HG02798 (cell line): Measurements from ENCODE around the gene SERINC3.

Experiments
- ATAC-seq: cut with Tn5 transposase; IDR thresholded peaks from one replicate; pipeline ENCODE4 v1.9.1; 2021; ENCODE audit warnings: mild to moderate bottlenecking; ENCODE audit not compliant: unreplicated experiment, poor library complexity

The SERINC3 gene

DNA sequence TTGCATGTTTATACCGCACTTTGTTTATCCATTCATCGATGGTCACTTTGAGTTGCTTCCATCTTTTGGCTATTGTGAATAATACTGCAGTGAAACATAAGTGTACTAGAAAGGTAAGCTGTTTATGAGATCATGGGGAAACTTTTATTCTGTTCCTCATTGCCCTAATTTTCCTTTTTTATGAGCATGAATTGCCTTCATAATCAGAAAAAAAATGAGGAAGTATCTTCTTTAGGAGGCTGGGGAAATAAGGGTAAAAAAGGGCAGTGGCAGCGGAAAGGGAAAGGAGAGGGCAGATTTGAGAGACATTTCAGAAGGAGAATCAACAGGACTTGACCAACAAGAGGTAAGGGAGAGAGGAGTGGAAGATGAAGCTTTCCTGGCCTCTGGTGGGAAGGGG lies 14.3 kb upstream of the SERINC3 start:
- ATAC-seq = no peak

DNA sequence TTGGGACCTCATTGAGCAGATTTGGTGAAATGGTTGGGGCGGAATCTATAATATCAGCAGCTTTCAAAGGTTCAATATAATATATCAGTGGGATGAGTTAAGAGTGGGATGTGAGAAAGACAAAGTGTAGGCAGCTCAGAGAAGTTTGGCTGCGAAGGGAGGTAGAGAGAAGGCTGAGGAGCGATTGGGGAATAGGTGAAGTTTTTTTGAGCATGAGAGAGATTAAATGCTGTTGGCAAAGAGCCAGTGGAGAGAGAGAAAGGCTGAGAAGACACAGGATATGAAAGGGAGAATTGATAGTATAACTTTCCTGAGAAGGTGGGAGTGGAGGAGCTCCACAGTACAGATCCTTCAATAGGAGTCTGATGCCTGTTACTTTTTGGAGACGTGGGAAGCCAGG lies 12.1 kb upstream of the SERINC3 start:
- no peak for ATAC-seq

DNA sequence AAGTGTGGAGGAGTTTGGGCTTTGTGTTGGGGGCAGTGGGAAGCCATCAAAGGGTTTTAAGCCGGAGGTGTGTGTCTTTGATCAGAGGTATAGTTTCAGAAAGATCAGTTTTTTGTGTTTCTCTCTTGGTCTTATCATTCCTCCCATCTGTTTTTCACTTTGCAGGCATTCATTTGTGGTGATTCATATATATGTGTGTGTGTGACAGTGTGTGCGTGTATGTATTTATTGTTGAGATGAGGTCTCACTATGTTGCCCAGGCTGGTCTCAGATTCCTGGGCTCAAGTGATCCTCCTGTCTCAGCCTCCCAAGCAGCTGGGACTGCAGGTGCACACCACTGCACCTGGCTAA lies 11.1 kb upstream of the SERINC3 start:
- ATAC-seq = no peak

DNA sequence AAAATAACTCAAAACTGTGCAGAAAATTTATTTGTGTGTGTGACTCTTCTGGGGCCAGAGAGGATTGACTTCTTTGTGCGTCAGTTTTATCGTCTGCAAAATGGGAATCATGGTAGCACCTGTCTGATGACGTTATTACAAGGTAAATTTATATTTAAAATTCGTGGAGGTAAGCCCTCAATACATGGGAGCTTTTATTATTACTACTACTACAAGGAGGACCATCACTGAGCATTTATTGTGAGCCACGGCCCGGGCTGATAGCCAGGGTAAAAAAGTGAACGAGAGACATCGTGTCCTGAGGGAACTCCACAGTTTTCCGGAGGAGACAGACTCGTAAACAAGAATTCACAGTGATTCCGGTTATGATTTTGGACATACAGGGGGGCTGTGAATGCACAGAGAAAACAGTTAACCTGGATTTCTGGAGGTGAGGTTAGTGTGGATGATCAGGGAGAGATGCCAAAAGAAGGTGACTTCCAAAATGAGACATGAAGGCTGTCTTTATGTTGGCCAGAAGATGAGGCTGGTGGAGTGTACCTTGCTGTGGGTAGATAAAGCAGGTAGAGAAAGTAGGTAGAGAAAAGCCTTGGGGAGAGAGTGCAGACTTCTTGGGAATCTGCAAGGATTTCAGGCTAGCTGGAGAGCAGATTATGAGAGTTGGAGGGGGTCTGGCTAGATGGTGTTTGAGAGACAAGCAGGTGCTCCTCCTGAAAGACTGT lies 10.6 kb upstream of the SERINC3 start:
- ATAC-seq = no peak

DNA sequence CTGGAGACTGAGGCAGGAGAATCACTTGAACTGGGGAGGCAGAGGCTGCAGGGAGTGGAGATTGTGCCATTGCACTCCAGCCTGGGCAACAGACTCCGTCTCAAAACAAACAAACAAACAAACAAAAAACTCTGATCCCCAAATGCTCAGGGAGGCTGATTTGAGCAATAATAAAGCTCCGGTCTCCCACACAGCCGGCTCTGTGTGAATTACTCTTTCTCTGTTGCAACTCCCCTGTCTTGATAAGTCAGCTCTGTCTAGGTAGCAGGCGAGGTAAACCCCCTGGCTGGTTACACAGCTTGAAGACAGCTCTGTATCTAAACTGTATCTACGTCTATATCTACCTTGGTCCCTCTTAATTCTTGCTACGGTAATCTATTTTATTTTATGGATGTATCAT lies 6.4 kb upstream of the SERINC3 start:
- no peak for ATAC-seq

DNA sequence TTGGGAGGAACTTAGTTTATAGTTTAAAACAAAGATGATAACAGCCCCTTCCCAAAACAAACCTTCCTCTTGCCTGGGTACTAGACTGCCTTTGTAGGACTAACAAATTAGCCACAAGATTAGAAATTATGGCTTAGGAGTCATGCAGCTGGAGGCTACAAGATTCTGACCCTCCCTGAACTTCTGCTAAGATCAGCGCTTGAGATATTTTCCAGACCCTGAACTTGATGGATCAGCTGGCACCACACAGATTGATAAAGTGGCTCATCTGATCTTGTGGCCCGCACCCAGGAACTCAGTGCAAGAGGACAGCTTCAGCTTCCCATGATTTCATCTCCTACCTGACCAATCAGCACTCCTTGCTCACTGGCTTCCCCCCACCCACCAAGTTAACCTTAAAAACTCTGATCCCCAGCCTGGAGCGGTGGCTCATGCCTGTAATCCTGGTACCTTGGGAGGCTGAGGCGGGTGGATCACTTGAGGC lies 5.9 kb upstream of the SERINC3 start:
- no peak for ATAC-seq

DNA sequence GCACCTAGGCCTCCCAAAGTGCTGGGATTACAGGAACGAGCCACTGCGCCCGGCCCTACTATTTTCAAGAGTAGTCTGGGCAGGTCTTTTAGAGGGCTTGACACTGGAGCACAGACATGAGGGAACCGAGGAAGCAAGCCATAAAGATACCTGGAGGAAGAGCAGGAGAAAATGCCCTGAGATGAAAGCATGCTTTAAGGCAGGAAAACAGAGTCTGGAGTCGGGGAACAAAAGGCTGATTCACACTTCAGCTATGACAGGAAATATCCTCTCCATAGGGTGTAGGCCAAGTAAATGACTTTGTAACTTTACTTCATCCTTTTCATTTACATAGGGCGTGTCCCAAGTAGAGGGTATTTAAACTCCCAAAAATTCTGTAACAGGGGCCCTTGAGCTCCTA lies 4.3 kb upstream of the SERINC3 start:
- no peak for ATAC-seq

DNA sequence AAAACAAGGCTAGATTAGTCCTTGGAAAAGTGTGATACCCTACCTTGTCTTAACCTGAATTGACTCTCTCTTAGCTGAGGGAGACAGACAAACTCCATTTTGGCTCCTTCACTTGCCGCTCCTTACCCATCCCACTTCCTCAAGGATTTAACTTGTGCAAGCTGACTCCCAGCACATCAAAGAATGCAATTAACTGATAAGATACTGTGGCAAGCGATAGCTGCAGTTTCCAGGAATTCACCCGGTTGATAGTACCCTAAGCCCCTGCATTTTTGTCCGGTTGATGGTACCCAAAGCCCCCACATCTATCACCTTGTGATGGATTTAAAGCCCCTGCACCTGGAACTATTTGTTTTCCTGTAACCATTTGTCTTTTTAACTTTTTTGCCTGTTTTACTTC lies 1.9 kb upstream of the SERINC3 start:
- ATAC-seq = no peak

DNA sequence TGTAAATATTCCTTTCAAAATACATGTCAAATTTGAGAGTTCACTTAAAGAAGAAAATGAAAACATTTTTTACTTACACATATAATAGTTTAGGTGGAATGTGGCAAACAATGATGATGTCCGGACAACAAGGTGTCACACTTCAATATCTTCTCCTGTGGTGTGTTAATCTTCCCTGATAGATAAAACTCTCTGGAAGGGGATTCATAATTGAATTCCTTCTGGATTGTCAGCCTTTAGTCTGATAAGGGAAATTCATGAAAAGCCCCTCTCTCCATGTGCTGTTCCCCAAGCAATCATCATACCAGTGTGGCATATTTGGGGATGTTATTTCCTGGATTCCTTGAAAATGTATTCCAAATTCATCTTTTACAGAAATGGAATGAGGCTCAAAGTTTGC lies 971 bp upstream of the SERINC3 start:
- no peak for ATAC-seq

DNA sequence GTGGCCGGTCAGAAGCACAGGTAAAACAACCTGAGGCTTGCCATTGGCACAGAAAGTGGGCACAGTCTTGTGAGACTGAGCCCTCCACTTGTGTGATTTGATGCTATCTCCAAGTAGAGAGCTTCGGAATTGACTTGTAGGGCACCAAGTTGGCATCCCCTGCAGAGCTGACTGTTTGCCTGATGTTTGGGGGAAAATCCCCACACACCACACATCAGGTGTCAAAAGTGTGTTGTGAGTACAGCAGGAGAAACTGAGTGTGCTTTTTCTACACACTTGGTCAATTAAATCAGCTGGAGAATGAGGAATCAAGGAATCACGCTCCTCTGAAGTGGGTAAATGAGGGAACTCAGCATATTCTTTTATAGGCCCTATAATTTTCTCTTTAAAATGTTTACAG lies 989 bp downstream of the SERINC3 start:
- ATAC-seq = no peak

DNA sequence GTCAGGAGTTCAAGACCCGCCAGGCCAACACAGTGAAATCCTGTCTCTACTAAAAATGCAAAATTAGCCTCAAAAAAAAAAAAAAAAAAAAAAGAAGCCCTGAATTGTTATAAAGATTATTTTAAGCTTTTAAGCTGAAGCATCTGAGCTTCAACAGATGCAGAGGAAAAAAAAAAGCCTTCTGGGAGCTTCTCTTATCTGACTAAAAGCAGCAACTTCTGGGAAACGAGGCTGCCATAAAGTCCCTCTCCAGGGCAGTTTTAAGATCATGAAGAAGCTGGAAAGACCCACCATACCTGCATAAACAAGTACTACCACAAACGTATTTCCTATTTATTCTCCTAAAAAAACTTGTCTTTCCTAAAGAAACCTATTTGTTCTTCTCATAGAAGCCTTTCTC lies 3.6 kb downstream of the SERINC3 start:
- no peak for ATAC-seq

DNA sequence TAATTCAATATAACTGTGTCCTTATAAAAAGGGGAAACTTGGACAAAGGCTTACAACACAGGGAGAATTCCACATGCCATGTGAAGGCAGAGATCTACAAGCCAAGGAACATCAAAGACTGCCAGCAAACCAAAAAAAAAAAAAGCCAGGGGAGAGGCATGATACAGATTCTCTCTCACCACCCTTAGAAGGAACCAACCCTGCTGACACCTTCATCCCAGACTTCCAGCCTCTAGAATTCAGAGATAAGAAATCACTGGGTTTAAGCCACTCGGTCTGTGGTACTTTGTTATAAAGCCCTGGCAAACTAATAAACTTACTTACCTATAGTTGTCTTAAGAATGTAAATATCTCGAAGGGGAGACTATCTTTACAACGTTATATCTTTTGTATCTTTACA lies 4.4 kb downstream of the SERINC3 start:
- no peak for ATAC-seq

DNA sequence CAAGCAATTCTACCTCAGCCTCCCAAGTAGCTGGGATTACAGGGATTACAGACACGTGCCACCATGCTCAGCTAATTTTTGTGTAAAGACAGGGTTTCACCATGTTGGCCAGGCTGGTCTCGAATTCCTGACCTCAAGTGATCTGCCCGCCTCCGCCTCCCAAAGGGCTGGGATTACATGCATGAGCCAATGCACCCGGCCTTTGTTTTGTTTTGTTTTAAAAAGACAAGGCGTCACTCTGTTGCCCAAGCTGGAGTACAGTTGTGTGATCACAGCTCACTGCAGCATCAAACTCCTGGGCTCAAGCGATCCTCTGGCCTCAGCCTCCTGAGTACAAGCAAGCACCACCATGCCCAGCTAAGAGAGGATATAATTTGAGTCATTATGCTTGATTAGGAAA lies 5.4 kb downstream of the SERINC3 start:
- ATAC-seq = no peak

DNA sequence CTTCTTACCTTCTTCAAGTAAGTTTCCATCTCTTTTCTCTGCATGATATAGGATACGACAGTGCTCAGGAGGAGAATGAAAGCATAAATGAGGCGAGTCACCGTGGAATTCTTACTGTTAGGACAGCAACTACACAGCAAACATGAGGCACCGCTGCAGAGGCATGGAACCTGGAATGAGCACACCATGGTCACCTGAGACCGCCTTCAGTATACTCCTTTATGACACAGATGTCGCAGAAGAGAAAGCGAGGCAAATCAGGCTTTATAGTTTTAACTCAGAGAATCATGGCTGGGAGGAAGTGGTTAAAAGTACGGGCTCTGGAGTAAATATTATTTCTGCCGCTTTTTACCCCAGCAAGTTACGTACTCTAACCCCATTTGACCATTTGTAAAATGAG lies 8.0 kb downstream of the SERINC3 start:
- no peak for ATAC-seq

DNA sequence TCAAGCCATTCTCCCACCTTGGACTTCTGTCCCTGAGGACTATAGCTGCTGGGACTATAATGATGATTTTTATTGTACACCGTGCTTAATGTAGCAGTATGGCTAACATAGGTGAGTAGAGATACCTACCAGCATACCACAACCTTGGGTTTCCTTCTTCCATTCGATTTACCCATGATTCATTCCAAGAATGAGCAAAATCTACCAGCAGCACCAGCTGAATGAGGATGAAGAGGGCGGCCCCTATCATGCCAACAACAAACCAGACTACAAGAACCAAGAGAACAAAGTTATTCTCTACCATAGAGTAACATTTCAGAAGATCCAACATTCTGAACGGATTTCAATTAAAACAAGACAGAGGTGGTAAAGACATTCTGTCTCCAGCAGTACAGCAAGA lies 12.1 kb downstream of the SERINC3 start:
- no peak for ATAC-seq

DNA sequence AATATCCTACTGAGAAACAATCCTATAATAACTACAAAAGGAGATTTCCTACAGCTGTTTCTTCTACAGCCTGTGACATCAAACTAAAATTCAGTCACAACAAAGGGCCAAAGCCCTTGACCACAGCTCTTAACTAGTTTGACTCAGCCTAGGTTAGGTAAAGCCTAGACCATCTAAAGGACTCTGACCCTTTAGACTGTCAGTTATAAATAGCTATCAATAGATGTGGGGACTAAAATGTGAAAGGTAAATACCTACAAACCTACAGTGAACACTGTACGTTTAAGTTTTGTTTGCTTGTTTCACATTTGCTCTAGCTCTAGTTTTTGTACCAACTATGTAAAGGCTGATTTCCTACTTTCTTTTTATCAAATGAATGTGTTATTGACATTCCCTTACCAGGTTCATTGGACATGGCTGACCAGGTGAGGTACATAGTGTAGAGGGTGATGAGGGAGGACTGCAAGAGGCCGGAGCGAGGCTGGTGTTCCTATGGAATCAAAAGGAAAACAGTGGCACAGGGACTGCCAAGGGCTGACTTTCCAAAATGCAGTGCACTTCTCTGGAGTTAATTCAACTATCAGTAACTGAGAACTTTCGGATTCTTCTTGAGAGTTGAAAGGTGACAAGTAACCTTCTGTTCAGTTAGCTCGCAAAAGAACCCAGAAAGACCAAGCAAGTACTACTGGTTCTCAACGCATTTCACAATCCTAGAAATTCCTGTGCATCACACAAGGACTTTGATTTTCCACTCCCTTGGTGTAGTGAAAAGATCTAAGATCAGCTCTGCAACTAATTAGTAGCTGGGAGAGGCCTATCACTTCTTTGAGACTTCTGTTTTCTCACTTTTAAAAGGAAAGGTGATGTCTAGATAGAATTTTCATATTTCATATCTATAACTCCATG lies 17.2 kb downstream of the SERINC3 start:
- ATAC-seq = no peak

DNA sequence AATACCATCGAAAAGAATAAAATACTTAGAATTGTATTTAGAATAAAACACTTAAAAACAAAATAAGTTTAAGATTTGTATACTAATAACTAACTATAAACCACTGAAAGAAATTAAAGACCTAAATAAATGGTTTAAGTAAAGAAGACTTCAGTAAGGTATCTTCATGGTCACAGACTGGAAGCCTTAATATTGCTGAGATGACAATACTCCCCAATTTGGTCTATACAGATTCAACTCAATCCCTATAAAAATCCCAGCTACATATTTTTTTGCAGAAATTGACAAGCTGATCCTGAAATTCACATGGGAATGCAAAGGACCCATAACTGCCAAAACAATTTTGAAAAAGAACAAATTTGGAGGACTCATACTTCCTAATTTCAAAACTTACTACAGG lies 18.9 kb downstream of the SERINC3 start:
- no peak for ATAC-seq

DNA sequence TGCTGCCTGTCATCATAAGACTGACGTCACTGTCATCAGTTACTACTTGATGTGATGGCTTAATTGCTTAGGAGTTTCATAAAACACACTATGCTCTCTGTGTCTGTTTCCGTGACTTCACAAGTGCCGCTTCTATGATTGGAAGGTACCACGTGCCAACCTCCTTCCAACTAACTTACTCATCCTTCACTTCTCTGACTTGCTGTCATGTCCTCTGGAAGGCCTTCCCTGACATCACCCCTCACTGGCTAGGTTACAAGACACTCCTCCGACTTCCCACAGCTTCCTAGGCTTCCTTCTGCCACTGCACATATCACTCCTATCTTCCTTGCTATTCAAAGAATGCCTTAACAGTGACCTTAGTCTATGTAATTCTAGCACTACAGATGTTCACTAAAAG lies 20.4 kb downstream of the SERINC3 start:
- ATAC-seq = no peak

DNA sequence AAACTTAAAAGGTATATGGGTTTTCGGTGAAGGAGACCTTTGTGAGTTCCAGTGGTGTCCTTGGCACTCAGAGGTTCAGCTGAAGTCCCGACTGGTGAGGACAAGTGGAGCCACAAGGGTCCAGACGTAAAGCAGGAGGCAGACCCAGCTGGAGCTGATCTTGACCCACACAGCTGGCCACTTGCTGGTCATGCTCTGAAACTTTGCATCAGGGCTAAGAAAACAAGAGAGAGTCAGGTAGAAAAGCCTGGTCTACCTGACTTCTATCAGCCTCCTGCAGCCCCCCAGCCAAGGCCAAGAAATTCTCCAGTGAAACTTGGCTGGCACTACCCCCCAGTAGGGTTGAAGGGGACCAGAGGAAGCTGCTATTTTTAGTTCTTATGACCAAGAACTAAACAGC lies 21.6 kb downstream of the SERINC3 start:
- no peak for ATAC-seq

DNA sequence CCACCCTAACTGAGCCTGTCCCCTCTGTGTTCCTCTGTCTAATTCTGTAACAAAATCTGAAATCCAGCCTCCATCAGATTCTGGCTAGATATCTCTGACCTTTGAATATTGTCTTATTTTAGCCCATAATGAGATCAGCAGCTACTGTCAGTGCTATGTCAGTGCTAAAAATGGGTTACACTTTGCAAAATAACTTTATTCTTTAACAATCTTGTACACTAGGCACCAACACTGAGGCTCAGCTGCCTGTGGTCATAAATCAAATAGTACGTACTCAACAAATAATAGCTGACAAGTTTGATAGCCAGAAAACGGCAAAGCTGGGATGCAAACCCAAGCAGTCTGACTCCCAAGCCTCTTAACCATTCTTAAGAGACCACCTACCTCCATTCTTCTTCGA lies 24.1 kb downstream of the SERINC3 start:
- no peak for ATAC-seq

DNA sequence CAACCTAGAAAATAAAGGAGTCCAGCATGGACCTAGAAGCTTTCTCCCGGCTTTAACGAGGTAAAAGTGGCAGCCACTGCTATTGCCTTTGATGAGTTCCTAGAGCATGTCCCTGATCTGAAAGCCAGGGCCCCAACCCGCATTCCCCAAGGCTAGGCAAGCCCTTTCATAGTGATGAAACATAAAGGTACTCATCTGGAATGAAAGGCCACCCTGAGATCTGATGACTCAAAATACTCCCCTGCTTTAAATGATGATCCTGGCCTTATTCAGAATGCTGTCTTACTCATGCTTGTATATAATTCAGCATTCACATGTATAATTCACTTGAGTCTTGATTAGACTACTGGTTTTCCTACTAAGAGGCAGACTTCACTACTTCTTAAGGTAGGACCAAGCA lies 24.9 kb downstream of the SERINC3 start:
- ATAC-seq = no peak
